Stimulated activated CD8-positive, alpha-beta memory T cell treated with anti-CD3 and anti-CD28 coated beads, Interleukin-7, amount 100 ng/mL, for 1 hour (primary cell): ENCODE results near the gene MISFA.
"Not testable (repeated sequence)": the region's sequence is repeated elsewhere in the genome, so short reads cannot be mapped to it uniquely, and the experiment has no call there.

ENCODE experiments used
- DNase-seq, 2 donors: peaks; one replicate each; pipeline ENCODE4 v3.0.0-alpha.2; 2020; ENCODE audit warnings: low read depth in 2 of 2

Gene MISFA

DNA sequence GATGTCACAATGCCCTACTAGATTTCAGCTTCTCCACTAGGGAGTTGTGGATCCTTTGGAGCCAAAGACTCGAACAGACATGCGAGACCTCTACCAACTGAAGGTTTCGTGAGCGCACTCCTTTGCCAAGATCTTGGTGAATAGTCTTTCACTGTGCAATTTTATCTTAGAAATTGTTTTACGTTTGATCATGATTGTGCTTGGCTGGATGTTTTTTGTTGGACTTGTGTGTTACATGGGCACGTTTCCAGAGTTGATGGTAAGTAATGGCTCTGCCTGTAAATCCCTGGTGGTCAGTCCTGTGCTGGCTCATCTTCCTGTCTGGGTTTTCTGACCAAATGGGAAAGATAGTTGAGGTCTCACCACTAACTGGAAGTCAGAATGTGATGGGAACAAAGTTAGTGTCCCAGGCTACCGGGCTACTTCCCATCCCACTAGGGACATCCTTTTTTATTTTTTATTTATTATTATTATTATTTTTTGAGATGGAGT, at the start of gene MISFA:
Gene MISFA, plus strand, starts transcription at position 51 of the 492 bp plus-strand sequence. Its CDS starts 140 bp downstream, at position 191.
- DNase-seq = no peak

DNA sequence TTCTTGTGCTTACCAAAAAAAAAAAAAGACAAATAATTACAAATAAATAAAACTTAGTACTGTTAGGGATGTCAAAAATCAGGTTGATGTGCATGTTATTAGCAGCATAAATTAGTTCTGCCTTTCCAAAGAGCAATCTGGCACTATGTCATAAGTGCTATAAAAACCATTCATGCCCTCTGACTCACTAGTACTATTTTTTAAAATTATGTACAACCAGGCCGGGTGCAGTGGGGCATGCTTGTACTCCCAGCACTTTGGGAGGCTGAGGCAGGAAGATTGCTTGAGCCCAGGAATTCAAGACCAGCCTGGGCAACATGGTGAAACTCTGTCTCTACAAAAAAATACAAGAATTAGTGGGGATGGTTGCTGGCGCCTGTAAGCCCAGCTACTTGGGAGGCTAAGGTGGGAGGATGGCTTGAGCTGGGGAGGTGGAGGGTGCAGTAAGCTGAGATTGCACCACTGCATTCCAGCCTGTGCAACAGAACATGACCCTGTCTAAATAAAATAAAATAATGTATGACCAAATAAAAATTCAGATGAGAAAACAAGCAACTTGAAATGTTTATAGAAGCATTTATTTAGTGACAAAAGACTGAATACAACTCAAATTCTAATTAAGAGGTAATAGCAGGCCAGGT, 36.4 kb upstream of the MISFA start:
- DNase-seq = no peak

DNA sequence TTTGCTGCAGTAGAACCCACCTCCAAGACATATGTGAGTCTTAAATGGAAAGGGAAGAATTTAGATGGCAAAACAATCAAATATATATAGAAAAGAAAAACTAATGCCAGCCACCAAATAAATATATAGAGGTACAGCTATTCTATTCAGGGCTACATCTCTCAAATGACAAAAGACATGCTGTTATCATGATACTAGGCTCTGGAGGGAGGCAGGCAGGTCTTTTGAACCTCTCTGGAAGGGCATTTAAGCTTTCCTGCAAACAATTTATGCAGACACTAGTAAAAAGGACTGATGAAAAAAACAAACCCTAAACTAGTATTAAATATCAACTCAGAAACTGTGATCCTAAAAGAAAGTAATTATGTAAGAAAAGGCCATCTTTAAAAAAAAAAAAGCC, 35.4 kb upstream of the MISFA start:
- DNase-seq = no peak

GRCh38 chr11:18566406-18566805, 33.2 kb upstream of the MISFA start:
- no peak for DNase-seq

- no peak for DNase-seq
These were observed 32.5 kb upstream of the MISFA start for GRCh38 chr11:18567081-18567480.

- no peak for DNase-seq
These were observed 24.2 kb upstream of the MISFA start for GRCh38 chr11:18575361-18575760.

GRCh38 chr11:18578975-18579598, 20.5 kb upstream of the MISFA start:
- no peak for DNase-seq

DNA sequence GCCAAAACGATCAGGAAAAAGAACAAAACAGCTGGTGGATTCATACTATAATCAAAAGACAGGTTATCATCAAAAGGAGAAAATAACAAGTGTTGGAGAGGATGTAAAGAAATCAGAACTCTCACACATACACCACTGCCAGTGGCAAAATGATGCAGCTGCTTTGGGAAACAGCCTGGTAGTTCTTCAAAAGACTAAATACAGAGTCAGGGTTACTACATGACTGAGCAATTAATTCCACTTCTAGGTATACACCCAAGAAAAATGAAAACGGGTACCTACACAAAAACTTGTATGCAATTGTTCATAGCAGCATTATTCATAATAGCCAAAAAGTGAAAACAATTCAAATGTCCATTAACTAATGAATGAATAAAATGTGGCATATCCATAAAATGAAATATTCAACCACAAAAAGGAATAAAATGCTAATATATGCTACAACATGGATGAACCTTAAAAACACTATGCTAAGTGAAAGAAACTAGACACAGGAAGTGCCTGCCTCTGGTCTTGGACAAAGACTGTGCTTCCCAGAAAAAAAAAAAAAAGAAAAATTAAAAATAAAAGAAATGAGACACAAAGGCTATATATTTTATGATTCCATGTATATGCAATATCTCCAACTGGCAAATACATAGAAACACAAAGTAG, 19.3 kb upstream of the MISFA start:
- no peak for DNase-seq

- no peak for DNase-seq
These were observed 17.8 kb upstream of the MISFA start for GRCh38 chr11:18581825-18582224.

DNA sequence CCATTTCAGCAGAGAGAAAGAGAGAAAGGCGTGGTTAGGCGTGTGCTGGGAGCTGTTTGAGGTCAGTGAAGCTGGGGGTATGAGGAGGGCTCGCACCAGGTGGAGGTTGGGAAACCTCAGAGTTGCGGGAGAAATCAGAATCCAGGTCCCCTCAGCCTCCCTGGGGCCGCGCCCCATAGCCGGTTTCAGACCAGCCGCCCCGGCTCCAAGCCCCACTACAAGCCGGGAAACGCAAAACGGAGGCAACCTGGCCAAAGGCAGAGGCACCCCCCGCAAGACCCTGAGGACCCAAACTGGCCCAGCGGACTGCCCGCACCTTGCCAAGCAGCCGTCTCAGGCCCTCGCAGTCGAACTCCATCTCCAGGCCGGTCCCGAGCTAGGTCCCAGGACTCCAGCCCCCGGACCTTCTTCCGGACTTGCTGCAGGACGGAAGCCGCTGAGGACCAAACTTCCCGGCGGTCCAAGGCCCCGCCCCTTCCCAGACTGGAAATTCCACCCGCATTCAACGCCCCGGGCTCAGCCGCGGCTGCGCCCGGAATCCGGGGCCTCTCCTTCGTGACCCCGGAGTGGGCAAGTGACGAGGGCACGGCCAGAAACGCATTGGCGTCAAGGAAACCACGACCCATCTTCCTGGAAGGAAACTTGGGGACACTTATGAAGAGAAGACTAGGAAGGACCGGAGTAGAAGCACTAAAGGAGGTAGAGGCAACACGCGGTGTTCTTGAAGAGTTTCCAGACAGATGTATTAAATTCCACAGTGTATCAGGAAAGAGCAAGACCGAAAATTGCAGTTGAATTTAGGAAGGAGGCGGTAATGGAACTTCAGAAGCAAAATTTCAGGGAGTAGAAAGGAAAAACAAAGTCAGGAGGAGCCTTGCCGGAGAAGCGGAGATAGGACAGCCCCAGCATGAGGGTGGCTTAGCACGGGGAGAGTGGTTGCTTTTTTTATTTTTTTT, 11.0 kb upstream of the MISFA start, which contains the start of gene UEVLD:
Gene UEVLD, minus strand, starts transcription at position 438 of the 956 bp plus-strand sequence. Its CDS starts 80 bp downstream, at position 358.
- peak; percentile 24 to 37 for DNase-seq

GRCh38 chr11:18590571-18590970, 9.0 kb upstream of the MISFA start:
- DNase-seq = no peak

- DNase-seq = not testable (repeated sequence)
These were observed 5.5 kb upstream of the MISFA start for GRCh38 chr11:18594088-18594487.

DNA sequence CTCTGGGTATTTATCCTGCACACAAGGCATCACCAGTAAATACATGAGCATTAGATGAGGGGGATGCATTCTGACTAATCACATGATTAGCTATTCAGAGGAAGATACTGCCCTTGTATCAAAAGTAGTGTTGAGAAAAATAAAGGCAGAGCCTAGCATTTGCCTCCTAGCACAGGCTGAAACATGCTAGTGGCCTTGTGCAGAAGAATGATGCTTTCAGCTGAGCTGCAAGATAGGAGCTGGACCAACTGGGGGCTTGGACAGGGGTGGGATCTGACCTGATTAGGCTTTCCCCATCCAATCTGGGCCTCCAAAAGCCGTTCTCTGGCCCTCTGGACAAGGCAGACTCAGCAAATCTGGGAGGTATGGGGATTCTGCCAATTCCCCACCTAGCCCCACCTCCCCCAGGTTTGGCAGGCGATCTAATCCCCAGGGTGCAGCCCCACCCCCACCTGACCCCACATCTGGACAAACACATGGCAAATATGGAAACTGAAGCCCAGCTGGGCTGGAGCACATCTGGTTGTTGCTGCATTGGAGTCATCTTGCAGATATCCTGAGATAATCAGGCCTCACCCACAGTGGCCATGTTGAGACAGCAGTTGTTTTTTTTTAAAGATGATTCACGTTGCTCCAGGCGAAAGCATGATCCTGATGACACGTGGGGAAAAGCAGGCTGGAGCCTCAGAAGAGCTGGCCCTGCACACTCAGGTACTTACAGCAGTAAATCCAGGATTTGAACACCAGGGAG, 4.4 kb upstream of the MISFA start:
- no peak for DNase-seq

DNA sequence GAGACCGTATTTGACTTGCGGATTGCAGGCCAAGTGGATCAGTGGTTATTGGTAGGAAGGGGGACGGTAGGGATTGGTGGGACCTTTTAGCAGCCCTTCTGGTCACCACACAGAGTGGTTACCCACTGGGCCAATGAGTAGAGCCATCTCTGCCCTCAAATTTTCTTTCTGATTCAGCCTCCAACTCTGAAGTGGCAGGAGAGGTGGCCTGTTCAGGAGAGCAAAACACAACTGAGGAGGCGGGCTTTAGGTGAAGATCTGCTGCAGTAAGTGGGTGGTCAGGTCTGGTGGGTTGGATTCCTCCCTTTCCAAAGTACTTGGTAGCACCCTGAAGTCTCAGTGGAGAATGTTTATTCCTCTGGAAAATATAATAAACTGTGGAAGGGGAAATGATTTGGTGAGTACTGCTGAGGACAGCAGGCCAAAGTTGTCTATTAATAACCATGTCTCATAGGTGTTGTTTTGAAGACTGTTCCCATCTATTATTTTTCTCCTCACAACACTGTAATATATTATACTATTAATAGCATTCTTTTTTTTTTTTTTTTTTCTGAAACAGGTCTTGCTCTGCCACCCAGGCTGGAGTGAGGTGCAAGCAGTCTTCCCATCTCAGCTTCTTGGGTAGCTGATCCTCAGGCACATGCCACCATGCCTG, 1.5 kb downstream of the MISFA start:
- no peak for DNase-seq

DNA sequence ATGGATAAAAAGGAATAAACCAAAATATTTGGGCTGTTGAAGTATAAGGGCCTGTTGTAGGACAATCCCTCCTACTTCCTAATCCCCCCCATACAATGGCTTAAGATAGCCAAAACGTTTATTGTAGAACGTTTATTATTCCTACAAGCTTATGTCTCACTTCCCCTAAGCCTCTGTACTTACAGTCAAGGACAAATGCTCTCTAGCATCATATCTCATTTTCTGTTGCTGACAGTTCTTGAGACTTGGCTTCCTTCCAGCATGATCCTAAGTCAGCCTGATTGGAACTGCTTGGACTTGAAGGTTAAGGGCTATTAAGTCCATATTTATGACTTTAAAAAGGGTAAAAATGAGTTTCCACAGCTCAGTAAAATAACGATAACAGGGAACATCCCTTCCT, 8.8 kb downstream of the MISFA start:
- no peak for DNase-seq

- no peak for DNase-seq
These were observed 11.6 kb downstream of the MISFA start for GRCh38 chr11:18611196-18611595.

- DNase-seq = no peak
These were observed 12.8 kb downstream of the MISFA start for GRCh38 chr11:18612394-18612793.

DNA sequence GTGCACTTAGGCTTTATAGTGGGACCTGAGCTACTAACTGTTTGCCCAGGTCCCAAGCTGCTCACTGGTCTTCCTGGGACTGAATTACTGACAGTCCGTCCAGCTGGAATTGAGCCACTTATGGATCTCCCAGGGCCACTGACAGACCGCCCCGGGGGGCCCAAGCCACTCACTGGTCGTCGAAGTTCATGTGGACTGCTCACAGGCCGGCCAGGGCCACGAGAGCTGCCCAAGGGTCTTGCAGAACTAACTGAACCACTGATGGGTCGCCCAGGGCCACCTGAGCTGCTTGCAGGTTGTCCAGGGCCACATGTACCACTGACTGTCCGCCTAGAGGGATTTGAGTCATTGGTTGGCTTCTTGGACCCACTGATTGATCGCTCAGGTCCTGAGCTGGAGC, 15.1 kb downstream of the MISFA start:
- no peak for DNase-seq

DNA sequence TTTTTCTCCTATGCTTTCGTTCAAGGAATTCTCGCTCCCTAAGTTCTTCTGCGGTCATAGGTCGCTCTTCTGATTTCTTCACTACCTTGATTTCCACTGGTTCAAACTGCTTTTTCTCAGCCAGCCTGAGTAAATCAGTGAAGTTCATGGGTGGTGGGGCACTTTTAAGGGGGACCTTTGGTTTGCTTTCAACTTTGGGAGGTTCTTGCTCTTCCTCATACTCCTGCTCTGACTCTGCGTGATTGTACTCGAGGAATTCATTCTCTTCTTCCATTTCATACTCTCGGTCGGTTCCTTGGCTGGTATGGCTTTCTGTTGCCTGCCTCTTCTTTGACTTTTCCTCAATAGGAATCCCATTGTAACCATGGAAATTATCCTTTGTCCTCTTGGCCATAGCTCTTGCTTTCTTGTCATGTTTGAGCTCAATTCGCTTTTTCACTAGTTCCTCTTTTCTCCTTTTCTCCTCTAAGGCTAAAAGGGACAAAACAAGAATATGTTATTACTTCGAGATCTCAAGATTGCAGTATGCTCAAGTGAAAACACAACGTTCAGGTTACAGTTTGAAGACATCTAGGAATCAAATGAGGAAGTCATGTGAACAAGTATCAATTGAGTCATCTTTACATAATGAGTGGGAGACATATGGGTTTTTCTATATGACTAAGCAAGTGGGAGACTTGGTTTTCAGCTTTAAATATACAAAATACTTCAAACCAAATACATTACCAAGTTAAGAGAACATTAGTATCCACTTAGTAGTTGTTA, 16.2 kb downstream of the MISFA start:
- no peak for DNase-seq
